Vagina (tissue), 2 donors: ENCODE results near the gene ZBTB40. TPM values are rescaled to one million over a fixed set of nuclear protein-coding genes. Genes with fewer than 3 reads are reported as not detected.

Experiments used
- DNase-seq, 2 donors: peaks; one replicate each; pipeline ENCODE4 v3.0.0-alpha.2; 2017; ENCODE audit errors: extremely low spot score in 2 of 2
- H3K27ac ChIP-seq: fragments of 200-600 bp; sonication (generic); one replicate; pipeline ENCODE4 v1.5.1; 2019
- H3K27me3 ChIP-seq: fragments of 200-600 bp; sonication (generic); one replicate; pipeline ENCODE4 v1.5.1; 2019
- H3K36me3 ChIP-seq, 2 donors: fragments of 200-600 bp; sonication (generic); one replicate each; pipeline ENCODE4 v1.5.1; 2017 to 2019
- H3K4me1 ChIP-seq: fragments of 200-600 bp; sonication (generic); one replicate; pipeline ENCODE4 v1.5.1; 2019
- H3K4me3 ChIP-seq, 2 donors: fragments of 200-600 bp; sonication (generic); 1 replicate in 1 of 2; 2 replicates in 1 of 2; pipeline ENCODE4 v1.5.1; 2016 to 2019
- H3K9me3 ChIP-seq: fragments of 200-600 bp; sonication (generic); one replicate; pipeline ENCODE4 v1.5.1; 2019
- CTCF ChIP-seq, 3 experiments: fragments of 450-650 bp in 2 of 3; fragments of 200-600 bp in 1 of 3; sonication (generic) in 1 of 3; IDR thresholded peaks; one replicate each; pipeline ENCODE4 v1.5.1; 2017 to 2019; ENCODE audit warnings: antibody characterized with exemption in 3 of 3, mild to moderate bottlenecking in 2 of 3, moderate library complexity in 2 of 3
- POLR2A ChIP-seq, 2 donors: fragments of 450-650 bp; IDR thresholded peaks; one replicate each; pipeline ENCODE4 v1.6.1; 2017; ENCODE audit warnings: antibody characterized with exemption in 2 of 2, mild to moderate bottlenecking in 2 of 2, moderate library complexity in 2 of 2
- POLR2AphosphoS5 ChIP-seq, 2 donors: sonication (generic); formaldehyde crosslinking; IDR thresholded peaks; one replicate each; pipeline ENCODE4 v1.9.0; 2017; ENCODE audit warnings: antibody characterized with exemption in 2 of 2, mild to moderate bottlenecking in 2 of 2, low read depth in 1 of 2; ENCODE audit not compliant: insufficient read depth in 1 of 2
- intact Hi-C: fragments of 100-400 bp; cut with DNase I; formaldehyde crosslinking; loops from one replicate; pipeline ENCODE4 v1.15.1; 2023
- total RNA-seq: library from RNA; depleted of rRNA; stranded (reverse); fragments of >200 nt; gene quantifications from one replicate; pipeline ENCODE4 v1.2.3, GENCODE V29; 2016

Gene ZBTB40
- total RNA-seq, 1 donor from 2014 or later, result 14.7 TPM

DNA sequence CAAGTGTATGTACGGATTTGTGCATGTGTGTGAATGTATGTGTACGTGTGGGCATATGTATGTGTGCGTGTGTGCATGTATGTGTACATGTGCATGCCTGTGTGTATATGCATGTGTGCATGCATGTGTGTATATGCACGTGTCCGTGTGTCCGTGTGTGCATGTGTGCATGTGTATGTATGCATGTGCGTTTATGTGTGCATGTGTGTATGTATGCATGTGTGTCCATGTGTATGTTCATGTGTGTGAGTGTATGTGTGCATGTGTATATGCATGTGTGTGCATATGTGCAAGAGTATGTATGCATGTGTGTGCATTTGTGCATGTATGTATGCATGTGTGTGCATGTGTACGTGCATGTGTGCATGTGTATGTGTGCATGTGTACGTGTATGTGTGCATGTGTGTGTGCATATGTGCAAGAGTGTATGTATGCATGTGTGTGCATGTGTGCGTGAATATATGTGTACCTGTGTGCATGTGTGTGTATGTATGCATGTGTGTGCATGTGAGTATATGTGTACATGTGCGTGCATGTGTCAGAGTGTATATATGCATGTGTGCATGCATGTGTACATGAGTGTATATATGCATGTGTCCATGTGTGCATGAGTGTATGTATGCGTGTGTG is 127.2 kb downstream of the ZBTB40 start:
- Histone ChIP-seq H3K4me3 (no peak overlapping the region), H3K36me3 (no peaks in the 10 kb centered on the region)
- intact Hi-C loops, result no loop called here

DNA sequence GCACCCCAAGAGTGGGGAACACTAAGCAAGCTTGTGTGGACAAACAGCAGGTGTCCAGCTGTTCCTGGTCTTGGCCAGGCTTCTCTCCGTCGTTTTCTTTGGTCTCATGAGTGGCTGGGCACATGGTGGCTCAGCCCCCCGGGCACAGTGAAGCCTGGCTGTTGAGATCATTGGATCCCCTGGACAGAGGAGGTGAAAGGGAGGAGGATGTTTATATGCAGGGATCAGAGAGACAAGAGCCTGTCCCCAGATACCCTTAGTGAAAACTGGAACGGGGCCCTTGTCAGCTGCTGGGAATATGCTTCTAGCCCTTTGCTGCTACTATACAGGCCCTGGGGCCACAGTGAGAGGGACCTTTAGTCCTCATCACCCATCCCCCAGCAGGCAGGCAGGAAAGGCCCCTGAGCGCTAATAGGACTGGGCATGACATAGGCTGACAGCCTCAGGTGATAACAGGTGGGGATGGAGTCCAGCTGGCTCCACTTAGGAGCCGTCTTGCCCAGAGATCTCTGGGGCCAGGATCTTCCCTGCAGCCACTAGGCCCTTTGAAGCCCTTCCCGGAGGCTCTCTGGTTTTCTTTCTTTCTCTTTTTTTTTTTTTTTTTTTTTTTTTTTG is 128.0 kb downstream of the ZBTB40 start:
- H3K4me1 ChIP-seq, result no peaks in the 10 kb centered on the region
- no peaks in the 10 kb centered on the region for H3K27me3 ChIP-seq
- H3K4me3 ChIP-seq, result no peak overlapping the region
- no peaks in the 10 kb centered on the region for H3K9me3 ChIP-seq
- TF ChIP-seq POLR2A (IDR thresholded peaks at IDR 0.05) (no peak), POLR2AphosphoS5 (IDR thresholded peaks at IDR 0.05; ENCODE audit: insufficient read depth in 1 of 2, low read depth in 1 of 2) (no peak), CTCF (IDR thresholded peaks at IDR 0.05) (no peak)
- H3K36me3 ChIP-seq, result no peaks in the 10 kb centered on the region
- no peak for DNase-seq
- no peak overlapping the region for H3K27ac ChIP-seq
- intact Hi-C loops, result no loop called here

More for the DNA sequence above, 127.2 kb downstream of the ZBTB40 start:
- TF ChIP-seq POLR2AphosphoS5 (IDR thresholded peaks at IDR 0.05; ENCODE audit: insufficient read depth in 1 of 2, low read depth in 1 of 2), result no peak
- no peak for TF ChIP-seq CTCF (IDR thresholded peaks at IDR 0.05)
- no peak for TF ChIP-seq POLR2A (IDR thresholded peaks at IDR 0.05)
- H3K9me3 ChIP-seq, result no peaks in the 10 kb centered on the region
- H3K27me3 ChIP-seq, result no peaks in the 10 kb centered on the region
- H3K27ac ChIP-seq, result no peak overlapping the region
- no peaks in the 10 kb centered on the region for H3K4me1 ChIP-seq
- DNase-seq, result no peak

Other genes starting within 250 kb of the ZBTB40 start
- gene EPHA8, start 111.6 kb downstream of the ZBTB40 start, total RNA-seq, result not detected
- gene C1QA, start 184.8 kb downstream of the ZBTB40 start, total RNA-seq, result 95.8 TPM
- gene C1QC, start 191.8 kb downstream of the ZBTB40 start, total RNA-seq, result 128 TPM
- 287 TPM for gene C1QB, start 201.4 kb downstream of the ZBTB40 start, total RNA-seq